Common myeloid progenitor, CD34-positive (primary cell): ENCODE data around the gene TRDN.

ENCODE experiments used
- CTCF ChIA-PET: fragments of 350-600 bp; sonication (Branson Sonifier 250); formaldehyde crosslinking; loops from one replicate; lab custom pipeline; 2021; ENCODE audit warnings: antibody characterized with exemption; lab: Charles Lee
- POLR2A ChIA-PET: fragments of 350-600 bp; sonication (Branson Sonifier 250); formaldehyde crosslinking; loops from one replicate; lab custom pipeline; 2021; ENCODE audit warnings: antibody characterized with exemption; lab: Charles Lee
- DNase-seq, 3 donors: peaks; one replicate each; pipeline versions ENCODE4 v3.0.0 to v3.0.0-alpha.2; 2013
- H3K27ac ChIP-seq, 2 experiments: 1 replicate in 1 of 2; 2 replicates in 1 of 2; pipeline ENCODE4 v1.7.0; 2013; ENCODE audit warnings: inconsistent platforms in 2 of 2, low read length in 2 of 2, mild to moderate bottlenecking in 2 of 2, low read depth in 1 of 2, moderate library complexity in 1 of 2; ENCODE audit not compliant: severe bottlenecking in 2 of 2, insufficient read depth in 1 of 2, poor library complexity in 1 of 2
- H3K27me3 ChIP-seq, 5 experiments: replicated peaks in 2 of 5; 1 replicate in 3 of 5; 2 replicates in 2 of 5; pipeline versions ENCODE4 v1.6.1 to v1.7.0; 2013; ENCODE audit warnings: low read length in 4 of 5, mild to moderate bottlenecking in 2 of 5, moderate library complexity in 2 of 5, inconsistent platforms in 1 of 5; ENCODE audit not compliant: insufficient read depth in 5 of 5, control insufficient read depth in 4 of 5
- H3K36me3 ChIP-seq, 4 experiments: 1 replicate in 2 of 4; 2 replicates in 2 of 4; pipeline versions ENCODE4 v1.6.1 to v1.7.0; 2013; ENCODE audit warnings: low read length in 3 of 4, control low read depth in 1 of 4, mild to moderate bottlenecking in 1 of 4; ENCODE audit not compliant: control insufficient read depth in 4 of 4, insufficient read depth in 4 of 4
- H3K4me1 ChIP-seq, 4 experiments: 1 replicate in 3 of 4; 2 replicates in 1 of 4; pipeline versions ENCODE4 v1.6.1 to v1.7.1; 2013; ENCODE audit warnings: low read length in 3 of 4, mild to moderate bottlenecking in 3 of 4, control low read depth in 1 of 4, inconsistent platforms in 1 of 4, moderate library complexity in 1 of 4; ENCODE audit not compliant: control insufficient read depth in 4 of 4, insufficient read depth in 4 of 4; ENCODE audit errors: control extremely low read depth in 1 of 4
- H3K4me3 ChIP-seq, 7 experiments: 1 replicate in 4 of 7; 2 replicates in 3 of 7; pipeline versions ENCODE4 v1.5.1 to v1.7.0; 2013; ENCODE audit warnings: mild to moderate bottlenecking in 7 of 7, low read length in 6 of 7, moderate library complexity in 6 of 7, inconsistent platforms in 2 of 7, low read depth in 2 of 7, control low read depth in 1 of 7; ENCODE audit not compliant: insufficient read depth in 4 of 7, control insufficient read depth in 1 of 7; ENCODE audit errors: extremely low read depth in 1 of 7
- H3K9me3 ChIP-seq, 5 experiments: 1 replicate in 4 of 5; 2 replicates in 1 of 5; pipeline versions ENCODE4 v1.6.1 to v1.7.1; 2013; ENCODE audit warnings: low read length in 4 of 5, mild to moderate bottlenecking in 2 of 5, inconsistent platforms in 1 of 5, low read depth in 1 of 5, moderate library complexity in 1 of 5; ENCODE audit not compliant: control insufficient read depth in 4 of 5, insufficient read depth in 2 of 5; ENCODE audit errors: control extremely low read depth in 1 of 5
- WGBS: methylation state at CpG from one replicate; pipeline ENCODE4 v1.1.5; 2013; ENCODE audit not compliant: insufficient coverage; 5-methylcytosine and 5-hydroxymethylcytosine counted together

The TRDN gene

DNA sequence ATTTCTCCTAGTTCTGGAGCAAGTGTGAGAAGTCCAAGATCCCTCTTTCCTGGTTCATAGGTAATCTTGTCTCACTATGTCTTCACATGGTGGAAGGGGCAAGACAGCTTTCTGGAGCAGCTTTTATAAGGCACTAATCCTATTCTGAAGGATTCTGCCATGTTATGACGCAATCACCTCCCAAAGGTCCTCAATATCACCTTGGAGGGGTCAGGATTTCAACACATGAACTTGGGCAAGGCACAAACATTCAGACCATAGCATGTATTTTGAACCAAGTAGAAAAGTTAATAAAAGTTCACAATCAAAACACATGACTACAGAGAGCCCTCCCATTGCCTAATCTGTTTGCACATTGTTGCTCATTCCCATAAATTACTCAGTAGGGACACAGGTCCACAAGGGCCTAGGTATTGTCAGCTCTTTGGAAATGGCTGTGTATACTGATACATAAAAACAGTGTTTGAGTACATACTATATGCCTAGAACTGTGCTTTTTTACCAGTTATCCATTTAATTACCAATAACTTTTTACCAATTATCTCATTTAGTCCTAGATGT lies 11.3 kb upstream of the TRDN start:
- H3K36me3 ChIP-seq: no peaks in the 10 kb centered on the region
- 100% methylated on average over 1 of the region's 1 CpG for WGBS
- no peak overlapping the region for H3K4me3 ChIP-seq
- H3K9me3 ChIP-seq: peaks cover 0 to 3% (median 0%) of the 10 kb centered on the region in 5 experiments
- H3K4me1 ChIP-seq: no peaks in the 10 kb centered on the region
- DNase-seq: no peak
- POLR2A ChIA-PET: no interaction called here
- H3K27me3 ChIP-seq: no peaks in the 10 kb centered on the region
- CTCF ChIA-PET: no interaction called here
- no peak overlapping the region for H3K27ac ChIP-seq

DNA sequence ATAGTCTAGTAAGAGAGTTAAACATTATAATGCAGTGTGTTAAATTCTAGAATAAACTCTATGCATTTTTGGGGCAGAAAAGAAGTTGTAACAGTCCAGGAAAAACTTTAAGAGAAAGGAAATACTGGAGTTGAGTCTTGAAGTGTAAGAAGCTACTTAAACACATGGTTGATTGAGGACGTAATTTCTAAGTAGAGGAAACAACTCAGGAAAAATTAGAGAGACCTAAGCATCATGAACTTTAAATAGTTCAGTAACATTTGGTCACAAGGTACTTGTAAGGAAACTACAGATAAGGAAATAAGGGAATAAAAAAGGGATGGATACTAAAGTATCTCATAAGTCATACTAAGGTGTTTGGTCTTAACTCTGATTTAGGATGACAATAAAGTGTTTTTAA lies 4.7 kb upstream of the TRDN start:
- no peaks in the 10 kb centered on the region for H3K4me1 ChIP-seq
- H3K27ac ChIP-seq: no peak overlapping the region
- no peak for DNase-seq
- no peak overlapping the region for H3K4me3 ChIP-seq
- CTCF ChIA-PET: no interaction called here
- POLR2A ChIA-PET: no interaction called here
- H3K27me3 ChIP-seq: no peaks in the 10 kb centered on the region
- H3K36me3 ChIP-seq: no peaks in the 10 kb centered on the region
- 100% methylated on average over 1 of the region's 1 CpG for WGBS
- H3K9me3 ChIP-seq: peaks cover 0 to 1% (median 0%) of the 10 kb centered on the region in 5 experiments

DNA sequence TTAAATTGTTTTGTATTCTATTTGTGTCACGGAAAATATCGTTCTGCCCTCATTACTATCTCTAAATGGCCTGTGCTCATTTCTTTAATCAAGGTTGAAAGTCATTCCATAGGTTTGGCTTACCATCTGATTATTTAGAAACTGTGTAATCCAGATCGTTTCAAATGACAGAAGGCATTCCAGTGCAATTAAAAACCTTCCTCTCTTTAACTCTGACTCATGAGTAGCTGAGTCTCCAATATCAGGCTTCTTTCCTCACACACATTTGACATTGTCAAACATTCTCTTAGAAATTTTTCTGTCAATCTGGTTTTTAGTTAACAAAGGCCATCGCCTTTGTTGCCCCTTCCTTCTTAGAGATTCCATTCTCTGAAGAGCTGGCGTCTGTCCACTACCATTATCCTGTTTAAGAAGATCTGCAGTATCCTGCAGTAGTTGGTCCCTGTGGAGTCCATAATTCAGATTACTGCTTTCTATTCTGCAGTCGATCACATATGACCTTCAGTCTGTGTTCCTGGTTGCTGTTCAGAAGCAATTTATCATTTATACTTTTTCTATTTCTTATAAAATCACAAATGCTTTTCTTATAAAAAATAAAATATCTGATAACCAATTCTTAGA lies 3.9 kb upstream of the TRDN start:
- CTCF ChIA-PET: interaction anchor here (0.8 kb wide), 1 partner anchor 11 kb away, joined by 3 read pairs; no protein-coding TSS in a partner anchor
- no peak overlapping the region for H3K27ac ChIP-seq
- H3K9me3 ChIP-seq: no peaks in the 10 kb centered on the region
- 100% methylated on average over 3 of the region's 6 CpGs for WGBS
- no peaks in the 10 kb centered on the region for H3K4me1 ChIP-seq
- no peak overlapping the region for H3K4me3 ChIP-seq
- H3K27me3 ChIP-seq: no peaks in the 10 kb centered on the region
- no peaks in the 10 kb centered on the region for H3K36me3 ChIP-seq
- DNase-seq: no peak
- POLR2A ChIA-PET: no interaction called here

DNA sequence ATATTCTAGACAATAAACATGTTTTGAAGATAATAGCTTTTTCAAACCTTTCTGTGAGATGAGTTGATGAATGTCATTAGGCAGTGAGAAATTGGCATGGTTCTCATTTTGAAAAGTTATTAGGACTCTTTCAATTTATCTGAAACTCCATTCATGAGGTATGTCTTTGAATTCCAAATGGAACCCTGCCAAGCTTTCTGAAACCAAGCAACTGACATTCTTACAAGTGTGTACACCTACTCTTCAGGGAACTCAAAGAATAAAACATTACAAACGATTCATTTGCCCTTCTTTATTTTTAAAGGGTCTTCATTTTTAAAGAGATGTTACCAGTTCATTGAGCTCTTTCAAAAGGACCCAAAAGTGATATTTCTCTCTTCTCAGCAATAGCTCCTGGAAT lies 2.1 kb upstream of the TRDN start:
- Histone ChIP-seq H3K4me1 (no peaks in the 10 kb centered on the region), H3K36me3 (no peaks in the 10 kb centered on the region), H3K4me3 (no peak overlapping the region), H3K27ac (no peak overlapping the region), H3K27me3 (no peaks in the 10 kb centered on the region), H3K9me3 (no peaks in the 10 kb centered on the region)
- DNase-seq: no peak
- 100% methylated on average over 1 of the region's 1 CpG for WGBS
- POLR2A ChIA-PET: interaction anchor here (0.6 kb wide), 1 partner anchor 57 kb away, joined by 3 read pairs; no protein-coding TSS in a partner anchor
- CTCF ChIA-PET: no interaction called here

DNA sequence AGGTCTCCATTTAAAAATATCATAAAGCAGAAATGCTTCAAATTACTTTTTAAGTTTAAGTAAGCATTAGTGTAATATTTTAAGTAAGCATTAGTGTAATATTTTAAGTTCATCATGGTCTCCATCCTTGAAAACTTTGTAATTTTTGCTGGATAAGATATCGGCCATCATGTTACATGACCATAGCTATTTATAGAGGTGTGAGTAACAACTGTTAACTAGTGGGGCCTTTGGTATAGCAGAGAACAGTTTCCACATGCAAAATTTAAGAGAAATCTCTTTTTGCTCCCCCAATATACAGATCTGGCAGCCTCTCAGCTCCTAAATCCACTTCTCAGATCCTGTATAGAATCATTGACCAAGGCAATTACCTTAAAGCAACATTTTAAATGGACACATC lies 468 bp downstream of the TRDN start:
- H3K4me3 ChIP-seq: no peak overlapping the region
- H3K27me3 ChIP-seq: no peaks in the 10 kb centered on the region
- H3K36me3 ChIP-seq: no peaks in the 10 kb centered on the region
- H3K4me1 ChIP-seq: no peaks in the 10 kb centered on the region
- WGBS: 86% methylated on average over 1 of the region's 1 CpG
- H3K9me3 ChIP-seq: no peaks in the 10 kb centered on the region
- no peak for DNase-seq
- POLR2A ChIA-PET: no interaction called here
- CTCF ChIA-PET: no interaction called here
- no peak overlapping the region for H3K27ac ChIP-seq

DNA sequence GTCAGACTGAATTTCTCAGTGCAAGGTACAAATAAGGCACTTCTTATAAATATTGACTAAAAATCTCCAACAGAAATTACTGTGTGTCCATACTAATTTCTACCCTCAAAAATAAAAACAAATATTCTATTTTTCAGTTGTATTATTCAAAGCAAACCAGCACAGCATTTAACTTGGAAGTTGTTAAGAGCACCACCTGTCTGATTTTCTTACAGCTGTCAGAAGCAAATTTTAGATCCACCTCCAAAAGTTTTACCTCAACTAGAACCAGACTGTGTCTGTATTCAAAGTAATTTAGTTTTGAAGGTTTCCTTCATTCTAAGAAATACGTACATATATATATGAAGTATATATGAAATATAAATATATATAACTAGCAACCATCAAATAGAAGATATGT lies 1.2 kb downstream of the TRDN start:
- ChIA-PET POLR2A (no interaction called here), CTCF (no interaction called here)
- Histone ChIP-seq H3K27ac (no peak overlapping the region), H3K27me3 (no peaks in the 10 kb centered on the region), H3K4me1 (no peaks in the 10 kb centered on the region), H3K4me3 (no peak overlapping the region), H3K9me3 (no peaks in the 10 kb centered on the region), H3K36me3 (no peaks in the 10 kb centered on the region)
- no CpG with 5 or more reads among the region's 1 CpG for WGBS
- DNase-seq: no peak

DNA sequence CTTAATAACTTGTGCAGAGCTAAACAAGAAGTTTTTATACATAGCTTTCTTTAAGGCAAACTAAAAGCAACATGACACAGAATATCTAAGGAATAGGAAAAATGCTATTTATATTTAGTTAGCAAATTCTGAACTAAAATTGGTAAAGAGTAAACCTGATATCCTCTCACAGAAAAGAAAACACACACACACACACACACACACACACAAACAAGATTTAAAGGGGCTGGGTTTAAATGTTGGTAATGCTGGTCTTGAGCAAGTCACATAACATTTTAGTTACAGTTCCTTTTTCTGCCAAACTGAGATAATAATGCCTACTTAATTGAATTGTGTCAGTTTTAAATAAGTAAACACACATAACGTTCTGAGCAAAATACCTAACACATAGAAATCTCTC lies 1.6 kb downstream of the TRDN start:
- CTCF ChIA-PET: interaction anchor here (0.8 kb wide), 1 partner anchor 53 kb away, joined by 3 read pairs; no protein-coding TSS in a partner anchor
- H3K27me3 ChIP-seq: no peaks in the 10 kb centered on the region
- H3K9me3 ChIP-seq: no peaks in the 10 kb centered on the region
- H3K27ac ChIP-seq: no peak overlapping the region
- POLR2A ChIA-PET: no interaction called here
- no peaks in the 10 kb centered on the region for H3K36me3 ChIP-seq
- no peak for DNase-seq
- no peak overlapping the region for H3K4me3 ChIP-seq
- no CpG with 5 or more reads among the region's 1 CpG for WGBS
- H3K4me1 ChIP-seq: no peaks in the 10 kb centered on the region
